Measurements from ENCODE around the gene ID2. TPM values are rescaled to one million over a fixed set of nuclear protein-coding genes. Genes with fewer than 3 reads are reported as not detected.

The ID2 gene
- total and polyA plus RNA-seq, 2 experiments from 2014 or later, result 612 to 910 TPM

GRCh38 chr2:8652774-8653426 is 29.0 kb upstream of the ID2 start:
- no peaks in the 10 kb centered on the region for H3K9me3 ChIP-seq (ENCODE audit: low read depth)
- DNase-seq (ENCODE audit: low spot score), result no peak
- no peaks in the 10 kb centered on the region for H3K36me3 ChIP-seq (replicated peaks; ENCODE audit: insufficient read depth, low read depth)
- no peak overlapping the region for H3K4me3 ChIP-seq
- no peaks in the 10 kb centered on the region for H3K27me3 ChIP-seq
- H3K79me2 ChIP-seq, result no peaks in the 10 kb centered on the region
- H3K9me2 ChIP-seq (replicated peaks; ENCODE audit: insufficient read depth), result no peaks in the 10 kb centered on the region
- TF ChIP-seq EZH2 (IDR thresholded peaks at IDR 0.05; ENCODE audit: borderline replicate concordance) (no peak), EZH2phosphoT487 (IDR thresholded peaks at IDR 0.05; ENCODE audit: low read depth, severe bottlenecking, unreplicated experiment) (no peak), CTCF (IDR thresholded peaks at IDR 0.05; ENCODE audit: poor library complexity) (no peak)
- 89% methylated on average over 11 of the region's 11 CpGs for WGBS (ENCODE audit: low lambda C conversion rate, missing lambda C conversion rate)
- H2AFZ ChIP-seq, result no peak overlapping the region
- H4K20me1 ChIP-seq (ENCODE audit: insufficient read depth, poor library complexity, severe bottlenecking), result no peaks in the 10 kb centered on the region
- H3K4me2 ChIP-seq, result no peak overlapping the region
- H3K4me1 ChIP-seq (ENCODE audit: insufficient read depth), result peaks cover 8% of the 10 kb centered on the region
- no peak overlapping the region for H3K27ac ChIP-seq

GRCh38 chr2:8653485-8653884 is 28.4 kb upstream of the ID2 start:
- Histone ChIP-seq H3K36me3 (replicated peaks; ENCODE audit: insufficient read depth, low read depth) (no peaks in the 10 kb centered on the region), H4K20me1 (ENCODE audit: insufficient read depth, poor library complexity, severe bottlenecking) (no peaks in the 10 kb centered on the region), H3K79me2 (no peaks in the 10 kb centered on the region), H3K27ac (no peak overlapping the region), H3K4me2 (no peak overlapping the region), H3K4me3 (no peak overlapping the region), H3K4me1 (ENCODE audit: insufficient read depth) (peaks cover 8% of the 10 kb centered on the region), H2AFZ (no peak overlapping the region), H3K9me3 (ENCODE audit: low read depth) (no peaks in the 10 kb centered on the region), H3K27me3 (no peaks in the 10 kb centered on the region), H3K9me2 (replicated peaks; ENCODE audit: insufficient read depth) (no peaks in the 10 kb centered on the region)
- TF ChIP-seq EZH2phosphoT487 (IDR thresholded peaks at IDR 0.05; ENCODE audit: low read depth, severe bottlenecking, unreplicated experiment) (no peak), CTCF (IDR thresholded peaks at IDR 0.05; ENCODE audit: poor library complexity) (no peak), EZH2 (IDR thresholded peaks at IDR 0.05; ENCODE audit: borderline replicate concordance) (no peak)
- 89% methylated on average over 7 of the region's 7 CpGs for WGBS (ENCODE audit: low lambda C conversion rate, missing lambda C conversion rate)
- no peak for DNase-seq (ENCODE audit: low spot score)

GRCh38 chr2:8654041-8654440 is 27.8 kb upstream of the ID2 start:
- DNase-seq (ENCODE audit: low spot score), result no peak

More at GRCh38 chr2:8654041-8654440, 27.8 kb upstream of the ID2 start:
- WGBS (ENCODE audit: low lambda C conversion rate, missing lambda C conversion rate), result 90% methylated on average over 6 of the region's 6 CpGs
- Histone ChIP-seq H3K9me2 (replicated peaks; ENCODE audit: insufficient read depth) (no peaks in the 10 kb centered on the region), H3K4me3 (no peak overlapping the region), H3K4me1 (ENCODE audit: insufficient read depth) (peaks cover 8% of the 10 kb centered on the region), H2AFZ (no peak overlapping the region), H3K4me2 (no peak overlapping the region), H3K27me3 (no peaks in the 10 kb centered on the region), H4K20me1 (ENCODE audit: insufficient read depth, poor library complexity, severe bottlenecking) (no peaks in the 10 kb centered on the region), H3K9me3 (ENCODE audit: low read depth) (no peaks in the 10 kb centered on the region), H3K79me2 (no peaks in the 10 kb centered on the region), H3K36me3 (replicated peaks; ENCODE audit: insufficient read depth, low read depth) (no peaks in the 10 kb centered on the region), H3K27ac (no peak overlapping the region)
- TF ChIP-seq EZH2phosphoT487 (IDR thresholded peaks at IDR 0.05; ENCODE audit: low read depth, severe bottlenecking, unreplicated experiment), result no peak
- no peak for TF ChIP-seq CTCF (IDR thresholded peaks at IDR 0.05; ENCODE audit: poor library complexity)
- no peak for TF ChIP-seq EZH2 (IDR thresholded peaks at IDR 0.05; ENCODE audit: borderline replicate concordance)
